GM12878 (cell line): ENCODE data around the gene CCDC80. TPM values are rescaled to one million over a fixed set of nuclear protein-coding genes. Genes with fewer than 3 reads are reported as not detected.

Experiments
- ASH2L ChIP-seq: fragments of 300-600, 200-600 bp; sonication (generic); IDR thresholded peaks from 2 replicates; pipeline ENCODE4 v1.6.1; 2017; ENCODE audit warnings: low read depth, mild to moderate bottlenecking, borderline replicate concordance
- BMI1 ChIP-seq: fragments of 450-650 bp; IDR thresholded peaks from 2 replicates; pipeline ENCODE4 v1.6.1; 2016; ENCODE audit warnings: mild to moderate bottlenecking, moderate library complexity, borderline replicate concordance
- CBFB ChIP-seq: IDR thresholded peaks from 2 replicates; pipeline ENCODE4 v1.6.1; 2016; ENCODE audit warnings: antibody characterized with exemption, low read depth
- CREM ChIP-seq: IDR thresholded peaks from 2 replicates; pipeline ENCODE4 v1.6.1; 2014; ENCODE audit warnings: antibody characterized with exemption, low read depth
- E2F4 ChIP-seq: IDR thresholded peaks from 2 replicates; pipeline ENCODE4 v1.6.1; 2012; ENCODE audit warnings: low read depth, low read length, improper control_type of control experiment
- EED ChIP-seq: sonication (generic); IDR thresholded peaks from 2 replicates; pipeline ENCODE4 v1.6.1; 2016; ENCODE audit warnings: antibody characterized with exemption, low read depth
- EP300 ChIP-seq, 2 experiments: fragments of 150-350 bp in 1 of 2; IDR thresholded peaks; 2 replicates each; pipeline ENCODE4 v1.6.1; 2011 to 2012; ENCODE audit warnings: low read depth in 2 of 2, low read length in 2 of 2, borderline replicate concordance in 1 of 2, improper control_type of control experiment in 1 of 2, inconsistent platforms in 1 of 2; ENCODE audit not compliant: control insufficient read depth in 1 of 2
- ETV6 ChIP-seq, 2 experiments: fragments of 450-650 bp in 1 of 2; IDR thresholded peaks in 1 of 2; conservative IDR thresholded peaks in 1 of 2; 2 replicates each; pipeline ENCODE4 v1.6.1; 2014; ENCODE audit warnings: antibody characterized with exemption in 1 of 2, borderline replicate concordance in 1 of 2, low read depth in 1 of 2, mild to moderate bottlenecking in 1 of 2, moderate library complexity in 1 of 2
- FOXM1 ChIP-seq: IDR thresholded peaks from 2 replicates; pipeline ENCODE4 v1.6.1; 2012; ENCODE audit warnings: low read depth, mild to moderate bottlenecking, inconsistent platforms, low read length, moderate library complexity
- GABPA ChIP-seq: IDR thresholded peaks from 2 replicates; pipeline ENCODE4 v1.6.1; 2014; ENCODE audit warnings: antibody characterized with exemption, low read depth, mild to moderate bottlenecking, inconsistent platforms
- KAT2A ChIP-seq: conservative IDR thresholded peaks from 2 replicates; pipeline ENCODE4 v1.6.1; 2011; ENCODE audit warnings: low read depth, low read length; ENCODE audit not compliant: control insufficient read depth
- MEF2A ChIP-seq: IDR thresholded peaks from 2 replicates; pipeline ENCODE4 v1.6.1; 2011; ENCODE audit warnings: low read depth, mild to moderate bottlenecking, low read length, moderate library complexity; ENCODE audit not compliant: insufficient read depth
- MEF2B ChIP-seq: fragments of 450-650 bp; IDR thresholded peaks from 2 replicates; pipeline ENCODE4 v1.6.1; 2018; ENCODE audit warnings: mild to moderate bottlenecking, moderate library complexity; ENCODE audit not compliant: partially characterized antibody, poor library complexity, severe bottlenecking
- NKRF ChIP-seq: fragments of 450-650 bp; conservative IDR thresholded peaks from 2 replicates; pipeline ENCODE4 v1.6.1; 2017; ENCODE audit warnings: mild to moderate bottlenecking, moderate library complexity
- PBX3 ChIP-seq: IDR thresholded peaks from 2 replicates; pipeline ENCODE4 v1.6.1; 2011; ENCODE audit warnings: mild to moderate bottlenecking, low read depth, low read length, moderate library complexity; ENCODE audit not compliant: insufficient replicate concordance
- PML ChIP-seq: IDR thresholded peaks from 2 replicates; pipeline ENCODE4 v1.6.1; 2012; ENCODE audit warnings: low read length, inconsistent platforms
- POLR2AphosphoS2 ChIP-seq: IDR thresholded peaks from 2 replicates; pipeline ENCODE4 v1.6.1; 2011; ENCODE audit warnings: low read depth, mild to moderate bottlenecking, low read length, improper control_type of control experiment, moderate library complexity
- RUNX3 ChIP-seq: IDR thresholded peaks from 2 replicates; pipeline ENCODE4 v1.6.1; 2012; ENCODE audit warnings: low read length, inconsistent platforms
- SPI1 ChIP-seq: IDR thresholded peaks from 2 replicates; pipeline ENCODE4 v1.6.1; 2011; ENCODE audit warnings: low read depth, mild to moderate bottlenecking, low read length, moderate library complexity, borderline replicate concordance; ENCODE audit not compliant: insufficient read depth
- SREBF1 ChIP-seq: IDR thresholded peaks from 2 replicates; pipeline ENCODE4 v1.6.1; 2012; ENCODE audit warnings: mild to moderate bottlenecking, low read length
- TCF7 ChIP-seq: IDR thresholded peaks from 2 replicates; pipeline ENCODE4 v1.6.1; 2014; ENCODE audit warnings: antibody characterized with exemption, borderline replicate concordance
- YBX1 ChIP-seq: fragments of 450-650 bp; IDR thresholded peaks from 2 replicates; pipeline ENCODE4 v1.6.1; 2016; ENCODE audit warnings: antibody characterized with exemption
- ZBED1 ChIP-seq: IDR thresholded peaks from 2 replicates; pipeline ENCODE4 v1.6.1; 2016; ENCODE audit warnings: borderline replicate concordance
- ZNF217 ChIP-seq: fragments of 450-650 bp; IDR thresholded peaks from 2 replicates; pipeline ENCODE4 v1.6.1; 2017; ENCODE audit warnings: antibody characterized with exemption, mild to moderate bottlenecking
- polyA plus RNA-seq, 11 experiments: library from polyadenylated mRNA; depleted of rRNA in 4 of 11; unstranded in 6 of 11; stranded (reverse) in 5 of 11; fragments of >200 nt; fragmentation: Nextera tagmentation in 4 of 11; fragmentation: Illumina TruSeq in 1 of 11; extraction: Ambion mirVana in 4 of 11; extraction: Trizol in 1 of 11; gene quantifications; 1 replicate in 1 of 11; 2 replicates in 10 of 11; pipeline versions ENCODE4 v1.2.1 to v1.2.3, GENCODE V29; 2011 to 2016; ENCODE audit warnings: inconsistent platforms in 2 of 11, missing spikeins in 2 of 11, low read depth in 1 of 11
- total RNA-seq, 4 experiments: library from RNA; depleted of rRNA in 3 of 4; stranded (reverse); fragments of >200 nt in 3 of 4; fragmentation: Illumina TruSeq in 1 of 4; extraction: Trizol in 1 of 4; gene quantifications; 2 replicates each; pipeline versions ENCODE4 v1.2.1 to v1.2.3, GENCODE V29; 2013 to 2021

CCDC80 gene
- total and polyA plus RNA-seq, 10 of the 15 experiments (the other 5 are each of a cell fraction or from before 2014, with no cell fraction given), result 0.01 to 0.59 (median 0.21) TPM; not detected in 5

- no peak for TF ChIP-seq CBFB
- TF ChIP-seq CREM, result no peak
- TF ChIP-seq MEF2A, result peak; percentile 97
- TF ChIP-seq EED, result no peak
- no peak for TF ChIP-seq POLR2AphosphoS2
- TF ChIP-seq YBX1, result no peak
- peak; percentile 36; the same call in 1 of the 2 replicates for TF ChIP-seq ZBED1
- peak; percentile 58 for TF ChIP-seq SPI1
- peak; percentile 34; the same call in 1 of the 2 replicates for TF ChIP-seq RUNX3
- TF ChIP-seq TCF7, result peak; percentile 35; the same call in 1 of the 2 replicates
- TF ChIP-seq PML, result no peak
- 0 out of 2 replicates have a peak, but pooled peaks have one; percentile 49 for TF ChIP-seq GABPA
- TF ChIP-seq BMI1, result no peak
- no peak for TF ChIP-seq EP300 (IDR thresholded peaks at IDR 0.05; ENCODE audit: borderline replicate concordance in 1 of 2, control insufficient read depth in 1 of 2, low read depth in 2 of 2, low read length in 2 of 2)
- TF ChIP-seq ETV6 (conservative IDR thresholded peaks at IDR 0.05 in 1 of 2, IDR thresholded peaks at IDR 0.05 in 1 of 2; ENCODE audit: borderline replicate concordance in 1 of 2, low read depth in 1 of 2), result peak in 1 of 2 experiments; percentile 54; a peak in 1 of 4 replicates
- TF ChIP-seq PBX3, result no peak
- no peak for TF ChIP-seq KAT2A
- peak; percentile 56; the same call in 1 of the 2 replicates for TF ChIP-seq FOXM1
- TF ChIP-seq ZNF217, result peak; percentile 66; the same call in 1 of the 2 replicates
- no peak for TF ChIP-seq ASH2L
- TF ChIP-seq MEF2B, result peak; percentile 78
- no peak for TF ChIP-seq E2F4
- no peak for TF ChIP-seq SREBF1
- no peak for TF ChIP-seq NKRF
These were observed 38.6 kb downstream of the CCDC80 start (continued) for GRCh38 chr3:112602217-112602838.
